MCF 10A (cell line): Measurements from ENCODE around the gene ENTREP1. TPM values are rescaled to one million over a fixed set of nuclear protein-coding genes. Genes with fewer than 3 reads are reported as not detected.

Source experiments
- BruUV-seq: library from RNA; stranded (reverse); fragments of 400-500 nt; replicated peaks from 2 replicates; lab custom pipeline; 2021; lab: Mats Ljungman, UMichigan
- CTCF ChIA-PET: fragments of 300-600 bp; sonication (Branson Sonifier 250); formaldehyde crosslinking; extraction: SDS; loops from one replicate; lab custom pipeline; 2021; ENCODE audit warnings: antibody characterized with exemption, inconsistent platforms; lab: Yijun Ruan, JAX
- POLR2A ChIA-PET: fragments of 300-600, 350-650 bp; sonication (Branson Sonifier 250); formaldehyde crosslinking; extraction: SDS; loops from one replicate; lab custom pipeline; 2020; ENCODE audit warnings: antibody characterized with exemption, inconsistent platforms; lab: Yijun Ruan, JAX
- DNase-seq: peaks from one replicate; pipeline ENCODE4 v3.0.0-alpha.2; 2018; ENCODE audit not compliant: unreplicated experiment
- H3K27ac Mint-ChIP-seq: one replicate; pipeline ENCODE4 v1.8.0; 2022; ENCODE audit warnings: mild to moderate bottlenecking, low read depth, mixed read lengths; ENCODE audit not compliant: unreplicated experiment
- H3K27me3 Mint-ChIP-seq: one replicate; pipeline ENCODE4 v1.8.0; 2022; ENCODE audit warnings: mixed read lengths; ENCODE audit not compliant: insufficient read depth, unreplicated experiment
- H3K36me3 Mint-ChIP-seq: one replicate; pipeline ENCODE4 v1.8.0; 2022; ENCODE audit warnings: mild to moderate bottlenecking, moderate library complexity, mixed read lengths; ENCODE audit not compliant: insufficient read depth, unreplicated experiment
- H3K4me1 Mint-ChIP-seq: one replicate; pipeline ENCODE4 v1.8.0; 2022; ENCODE audit warnings: mixed read lengths; ENCODE audit not compliant: insufficient read depth, unreplicated experiment
- H3K4me3 Mint-ChIP-seq: one replicate; pipeline ENCODE4 v1.8.0; 2022; ENCODE audit warnings: mild to moderate bottlenecking, moderate library complexity, mixed read lengths; ENCODE audit not compliant: unreplicated experiment
- H3K9me3 Mint-ChIP-seq: one replicate; pipeline ENCODE4 v1.8.0; 2022; ENCODE audit warnings: mixed read lengths; ENCODE audit not compliant: unreplicated experiment
- intact Hi-C: fragments of 100-400 bp; cut with micrococcal nuclease; formaldehyde crosslinking; loops from 2 replicates; pipeline ENCODE4 v1.14.1; 2022
- total RNA-seq: library from RNA; stranded (reverse); gene quantifications from 2 replicates; pipeline ENCODE4 v1.2.3, GENCODE V29; 2022
- TF ChIP-seq, protein P1 (sequence below): fragments of 200-600 bp; IDR thresholded peaks from one replicate; pipeline ENCODE4 v1.8.0; 2022; ENCODE audit warnings: antibody characterized with exemption, mild to moderate bottlenecking; ENCODE audit not compliant: unreplicated experiment

Gene ENTREP1
- total RNA-seq, 1 experiment from 2014 or later = 0.35 TPM

DNA sequence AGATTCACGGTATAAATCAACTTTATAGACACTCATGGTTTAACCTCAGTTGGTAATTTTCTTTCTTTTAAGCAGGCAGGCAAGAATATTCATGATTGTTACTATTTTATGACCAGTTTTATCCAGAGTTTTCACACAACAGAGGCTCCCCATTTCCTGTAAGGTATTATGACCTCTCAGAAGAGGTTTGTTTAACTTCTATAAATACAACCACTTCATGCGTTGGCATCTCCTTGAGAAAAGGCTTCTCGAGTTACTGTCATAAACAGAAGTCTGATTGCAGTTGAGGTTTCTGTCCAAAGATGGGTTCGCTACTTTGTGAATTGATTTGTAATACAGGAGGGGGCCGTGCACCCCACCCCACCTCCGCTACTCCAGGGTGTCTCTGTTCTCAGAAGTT is 55.3 kb downstream of the ENTREP1 start:
- H3K27me3 Mint-ChIP-seq = no peaks in the 10 kb centered on the region
- peaks cover 24% of the 10 kb centered on the region for H3K4me1 Mint-ChIP-seq
- no peak overlapping the region for H3K4me3 Mint-ChIP-seq
- TF ChIP-seq, protein P1, sequence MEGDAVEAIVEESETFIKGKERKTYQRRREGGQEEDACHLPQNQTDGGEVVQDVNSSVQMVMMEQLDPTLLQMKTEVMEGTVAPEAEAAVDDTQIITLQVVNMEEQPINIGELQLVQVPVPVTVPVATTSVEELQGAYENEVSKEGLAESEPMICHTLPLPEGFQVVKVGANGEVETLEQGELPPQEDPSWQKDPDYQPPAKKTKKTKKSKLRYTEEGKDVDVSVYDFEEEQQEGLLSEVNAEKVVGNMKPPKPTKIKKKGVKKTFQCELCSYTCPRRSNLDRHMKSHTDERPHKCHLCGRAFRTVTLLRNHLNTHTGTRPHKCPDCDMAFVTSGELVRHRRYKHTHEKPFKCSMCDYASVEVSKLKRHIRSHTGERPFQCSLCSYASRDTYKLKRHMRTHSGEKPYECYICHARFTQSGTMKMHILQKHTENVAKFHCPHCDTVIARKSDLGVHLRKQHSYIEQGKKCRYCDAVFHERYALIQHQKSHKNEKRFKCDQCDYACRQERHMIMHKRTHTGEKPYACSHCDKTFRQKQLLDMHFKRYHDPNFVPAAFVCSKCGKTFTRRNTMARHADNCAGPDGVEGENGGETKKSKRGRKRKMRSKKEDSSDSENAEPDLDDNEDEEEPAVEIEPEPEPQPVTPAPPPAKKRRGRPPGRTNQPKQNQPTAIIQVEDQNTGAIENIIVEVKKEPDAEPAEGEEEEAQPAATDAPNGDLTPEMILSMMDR = no peak
- POLR2A ChIA-PET = no interaction called here
- intact Hi-C loops = no loop called here
- peaks cover 4% of the 10 kb centered on the region for H3K36me3 Mint-ChIP-seq
- no peaks in the 10 kb centered on the region for H3K9me3 Mint-ChIP-seq
- H3K27ac Mint-ChIP-seq = no peak overlapping the region
- no TSS peak for BruUV-seq
- DNase-seq = no peak
- CTCF ChIA-PET = interaction anchor here (0.8 kb wide), 1 partner anchor 125 kb away, joined by 3 read pairs; no protein-coding TSS in a partner anchor

DNA sequence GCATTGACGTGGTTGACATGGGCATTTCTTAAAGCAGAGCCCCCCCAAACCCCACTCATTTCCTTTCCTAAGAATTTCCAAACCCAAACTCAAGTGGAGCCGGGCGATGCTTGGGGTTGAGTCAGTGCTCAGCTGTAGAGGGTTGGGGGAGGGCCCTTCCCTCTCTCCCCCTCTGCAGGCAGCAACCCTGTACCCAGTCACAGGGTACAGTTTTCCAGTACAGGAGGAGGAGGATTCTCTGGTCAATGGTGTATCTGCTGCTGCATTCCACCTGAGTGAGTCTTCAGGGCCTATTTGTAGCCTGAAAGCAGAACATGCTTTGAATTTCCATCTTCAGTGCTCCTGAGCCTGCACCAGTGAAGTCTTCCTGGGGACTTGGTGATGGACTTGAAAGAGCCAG is 55.8 kb downstream of the ENTREP1 start:
- CTCF ChIA-PET = no interaction called here
- no peak for DNase-seq
- TF ChIP-seq, protein P1 = no peak
- no peak overlapping the region for H3K4me3 Mint-ChIP-seq
- H3K27ac Mint-ChIP-seq = no peak overlapping the region
- no peaks in the 10 kb centered on the region for H3K27me3 Mint-ChIP-seq
- intact Hi-C loops = no loop called here
- POLR2A ChIA-PET = no interaction called here
- H3K9me3 Mint-ChIP-seq = no peaks in the 10 kb centered on the region
- no TSS peak for BruUV-seq
- H3K4me1 Mint-ChIP-seq = peaks cover 24% of the 10 kb centered on the region
- peaks cover 4% of the 10 kb centered on the region for H3K36me3 Mint-ChIP-seq

DNA sequence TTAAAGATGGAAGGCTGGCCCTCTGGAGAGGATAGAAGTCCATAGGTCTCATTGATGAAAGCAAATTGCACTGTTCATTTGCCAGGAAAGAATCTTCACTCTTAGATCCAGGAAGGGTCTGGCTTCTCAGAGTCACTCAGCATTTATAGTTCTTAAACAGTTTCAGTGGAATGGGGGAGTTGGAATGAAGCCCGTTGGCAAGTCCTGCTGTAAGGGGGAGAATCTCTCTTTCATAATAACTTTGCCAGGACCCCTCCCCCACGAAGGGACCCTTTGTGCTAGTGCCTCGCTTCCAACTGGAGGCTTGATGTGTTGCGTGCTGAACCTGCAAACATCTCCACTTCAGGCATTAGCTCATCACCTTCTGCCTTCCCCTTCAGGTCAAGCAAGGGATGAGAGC is 57.1 kb downstream of the ENTREP1 start:
- no peak overlapping the region for H3K4me3 Mint-ChIP-seq
- no peak for DNase-seq
- ChIA-PET POLR2A (no interaction called here), CTCF (interaction anchor here (0.6 kb wide), 1 partner anchor 48 kb away, joined by 3 read pairs; no protein-coding TSS in a partner anchor)
- no peak overlapping the region for H3K27ac Mint-ChIP-seq
- intact Hi-C loops = no loop called here
- TF ChIP-seq, protein P1 = no peak
- H3K36me3 Mint-ChIP-seq = no peaks in the 10 kb centered on the region
- no TSS peak for BruUV-seq
- H3K4me1 Mint-ChIP-seq = peaks cover 15% of the 10 kb centered on the region
- peaks cover 11% of the 10 kb centered on the region for H3K27me3 Mint-ChIP-seq
- H3K9me3 Mint-ChIP-seq = no peaks in the 10 kb centered on the region

DNA sequence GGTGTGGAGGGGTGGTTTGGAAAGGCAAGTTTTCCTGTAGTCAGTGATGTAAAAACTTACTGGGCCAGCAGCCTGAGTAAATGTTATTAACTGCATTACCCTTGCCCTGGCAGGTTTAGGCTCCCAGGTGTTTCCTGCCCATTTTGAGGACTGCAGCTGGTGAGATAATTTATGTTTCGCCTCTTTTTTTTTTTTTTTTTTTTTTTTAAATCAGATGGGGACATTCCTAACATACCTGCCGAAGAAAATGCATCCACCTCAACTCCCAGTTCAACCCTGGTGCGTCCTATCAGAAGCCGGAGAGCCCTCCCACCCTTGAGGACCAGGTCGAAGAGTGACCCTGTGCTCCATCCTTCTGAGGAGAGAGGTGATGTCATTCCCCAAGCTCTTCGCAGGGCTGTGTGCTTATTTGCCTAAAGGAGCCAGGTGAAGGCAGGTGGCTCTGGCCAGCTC is 60.6 kb downstream of the ENTREP1 start:
- no peaks in the 10 kb centered on the region for H3K36me3 Mint-ChIP-seq
- POLR2A ChIA-PET = interaction anchor here (1.0 kb wide), 1 partner anchor 211 kb away, joined by 3 read pairs; the partner anchor contains the start of gene TJP2

More for the DNA sequence above, 60.6 kb downstream of the ENTREP1 start:
- H3K4me3 Mint-ChIP-seq = no peak overlapping the region
- no peaks in the 10 kb centered on the region for H3K4me1 Mint-ChIP-seq
- TF ChIP-seq, protein P1 = no peak
- CTCF ChIA-PET = interaction anchor here (0.6 kb wide), 1 partner anchor 546 kb away, joined by 3 read pairs; no protein-coding TSS in a partner anchor
- intact Hi-C loops = no loop called here
- DNase-seq = no peak
- no peaks in the 10 kb centered on the region for H3K9me3 Mint-ChIP-seq
- H3K27ac Mint-ChIP-seq = no peak overlapping the region
- BruUV-seq = no TSS peak
- peaks cover 38% of the 10 kb centered on the region for H3K27me3 Mint-ChIP-seq
